NCI-H1048 (cell line): ENCODE data around the gene ITIH1.
"Not testable (repeated sequence)": the region's sequence is repeated elsewhere in the genome, so short reads cannot be mapped to it uniquely, and the experiment has no call there.

Source experiments
- DNase-seq: peaks from one replicate; lab custom pipeline; 2025; lab: John Stamatoyannopoulos, UW

The ITIH1 gene, protein sequence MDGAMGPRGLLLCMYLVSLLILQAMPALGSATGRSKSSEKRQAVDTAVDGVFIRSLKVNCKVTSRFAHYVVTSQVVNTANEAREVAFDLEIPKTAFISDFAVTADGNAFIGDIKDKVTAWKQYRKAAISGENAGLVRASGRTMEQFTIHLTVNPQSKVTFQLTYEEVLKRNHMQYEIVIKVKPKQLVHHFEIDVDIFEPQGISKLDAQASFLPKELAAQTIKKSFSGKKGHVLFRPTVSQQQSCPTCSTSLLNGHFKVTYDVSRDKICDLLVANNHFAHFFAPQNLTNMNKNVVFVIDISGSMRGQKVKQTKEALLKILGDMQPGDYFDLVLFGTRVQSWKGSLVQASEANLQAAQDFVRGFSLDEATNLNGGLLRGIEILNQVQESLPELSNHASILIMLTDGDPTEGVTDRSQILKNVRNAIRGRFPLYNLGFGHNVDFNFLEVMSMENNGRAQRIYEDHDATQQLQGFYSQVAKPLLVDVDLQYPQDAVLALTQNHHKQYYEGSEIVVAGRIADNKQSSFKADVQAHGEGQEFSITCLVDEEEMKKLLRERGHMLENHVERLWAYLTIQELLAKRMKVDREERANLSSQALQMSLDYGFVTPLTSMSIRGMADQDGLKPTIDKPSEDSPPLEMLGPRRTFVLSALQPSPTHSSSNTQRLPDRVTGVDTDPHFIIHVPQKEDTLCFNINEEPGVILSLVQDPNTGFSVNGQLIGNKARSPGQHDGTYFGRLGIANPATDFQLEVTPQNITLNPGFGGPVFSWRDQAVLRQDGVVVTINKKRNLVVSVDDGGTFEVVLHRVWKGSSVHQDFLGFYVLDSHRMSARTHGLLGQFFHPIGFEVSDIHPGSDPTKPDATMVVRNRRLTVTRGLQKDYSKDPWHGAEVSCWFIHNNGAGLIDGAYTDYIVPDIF

DNA sequence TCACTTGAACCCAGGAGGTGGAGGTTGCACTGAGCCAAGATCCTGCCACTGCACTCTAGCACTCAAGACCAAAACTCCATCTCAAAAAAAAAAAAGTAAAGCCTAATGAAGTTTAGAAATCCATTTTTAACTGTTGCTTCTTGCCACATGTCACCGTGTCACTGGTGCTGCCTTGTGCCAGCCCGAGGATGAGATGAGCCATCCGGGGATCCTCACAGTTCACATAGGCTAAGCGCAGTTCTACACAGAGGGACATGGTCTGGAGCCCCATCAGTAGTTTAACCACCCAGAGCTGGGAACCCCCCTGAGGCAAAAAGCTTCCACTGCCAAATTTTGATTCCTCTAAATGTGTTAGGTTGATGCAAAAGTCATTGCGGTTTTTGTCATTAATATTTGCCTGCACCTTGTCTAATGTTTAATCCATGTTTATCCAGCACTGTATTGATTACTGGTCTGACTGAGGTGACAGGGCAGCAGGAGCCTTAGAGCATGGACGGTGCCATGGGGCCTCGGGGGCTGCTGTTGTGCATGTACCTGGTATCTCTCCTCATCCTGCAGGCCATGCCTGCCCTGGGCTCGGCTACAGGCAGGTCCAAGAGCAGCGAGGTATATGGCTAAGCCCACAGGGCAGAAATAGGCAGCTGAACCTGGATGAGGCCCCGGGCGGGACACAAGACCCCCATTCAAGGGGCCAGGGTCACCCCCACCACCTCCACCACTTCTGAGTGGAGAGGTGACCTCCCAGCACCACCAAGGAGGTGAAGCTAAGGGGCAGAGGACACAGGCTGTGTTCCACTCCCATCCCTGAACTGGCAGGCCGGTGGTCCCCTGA is at the start of gene ITIH1:
Gene ITIH1, plus strand, starts transcription at position 473 of the 832 bp plus-strand sequence. Its CDS starts 17 bp downstream, at position 490.
- no peak for DNase-seq

DNA sequence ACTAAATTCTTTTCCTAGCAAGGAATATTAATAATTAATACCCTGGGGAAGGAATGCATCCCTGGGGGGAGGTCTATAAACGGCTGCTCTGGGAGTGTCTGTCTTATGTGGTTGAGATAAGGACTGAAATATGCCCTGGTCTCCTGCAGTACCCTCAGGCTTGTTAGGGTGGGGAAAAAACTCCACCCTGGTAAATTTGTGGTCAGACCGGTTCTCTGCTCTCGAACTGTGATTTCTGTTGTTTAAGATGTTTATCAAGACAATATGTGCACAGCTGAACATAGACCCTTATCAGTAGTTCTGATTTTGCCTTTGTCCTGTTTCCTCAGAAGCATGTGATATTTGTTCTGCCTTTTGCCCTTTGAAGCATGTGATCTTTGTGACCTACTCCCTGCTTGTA is 48.6 kb upstream of the ITIH1 start:
- DNase-seq: not testable (repeated sequence)

DNA sequence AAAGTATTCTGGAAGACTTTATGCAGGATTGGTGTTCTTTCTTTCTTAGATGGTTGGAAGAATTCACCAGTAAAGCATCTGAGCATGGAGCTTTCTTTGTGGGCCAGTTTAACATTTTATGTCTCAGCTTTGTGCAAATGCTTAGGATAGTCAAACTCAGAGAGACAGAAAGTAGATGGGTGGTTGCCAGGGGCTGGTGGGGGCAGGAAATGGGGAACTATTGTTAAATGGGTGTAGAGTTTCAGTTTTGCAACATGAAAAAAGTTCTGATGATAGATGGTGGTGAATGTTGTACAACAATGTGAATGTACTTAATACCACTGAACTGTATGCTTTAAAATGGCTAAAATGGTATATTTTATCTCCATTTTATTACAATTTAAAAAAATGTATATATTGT is 46.7 kb upstream of the ITIH1 start:
- DNase-seq: no peak

DNA sequence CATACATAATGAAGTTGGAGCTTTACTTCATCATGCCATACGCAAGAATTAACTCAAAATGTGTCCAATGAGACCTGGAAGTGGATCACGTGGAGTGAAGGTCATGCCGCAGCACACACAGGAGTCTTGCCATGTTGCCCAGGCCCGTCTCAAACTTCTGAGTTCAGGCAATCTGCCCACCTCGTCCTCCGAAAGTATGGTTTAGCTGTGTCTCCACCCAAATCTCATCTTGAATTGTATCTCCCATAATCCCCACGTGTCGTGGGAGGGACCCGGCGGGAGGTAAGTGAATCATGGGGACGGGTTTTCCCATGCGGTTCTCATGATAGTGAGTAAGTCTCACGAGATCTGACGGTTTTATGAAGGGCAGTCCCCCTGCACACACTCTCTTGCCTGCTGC is 45.8 kb upstream of the ITIH1 start:
- DNase-seq: no peak

DNA sequence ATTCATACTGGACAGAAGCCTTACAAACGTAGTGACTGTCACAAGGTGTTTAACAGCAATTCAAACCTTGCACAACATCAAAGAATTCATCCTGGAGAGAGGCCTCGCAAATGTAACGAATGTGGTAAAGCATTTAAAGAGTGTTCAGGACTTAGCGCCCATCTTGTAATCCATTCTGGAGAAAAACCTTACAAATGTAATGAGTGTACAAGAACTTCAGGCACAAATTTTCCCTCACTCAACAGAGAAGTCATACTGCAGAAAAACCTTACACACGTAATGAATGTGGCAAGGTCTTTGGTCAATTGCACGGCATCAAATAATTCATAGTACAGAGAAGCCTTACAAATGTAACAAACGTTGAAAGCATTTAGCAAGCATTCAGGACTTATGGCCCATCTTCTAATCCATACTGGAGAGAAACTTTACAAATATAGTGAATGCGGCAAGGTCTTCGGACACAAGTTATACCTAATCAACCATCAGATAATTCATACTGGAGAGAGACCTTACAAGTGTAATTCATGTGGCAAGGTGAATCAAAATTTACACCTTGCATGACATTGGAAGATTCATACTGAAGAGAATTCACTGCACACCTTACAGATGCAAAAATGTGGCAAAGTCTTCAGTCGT is 44.0 kb upstream of the ITIH1 start:
- DNase-seq: no peak

DNA sequence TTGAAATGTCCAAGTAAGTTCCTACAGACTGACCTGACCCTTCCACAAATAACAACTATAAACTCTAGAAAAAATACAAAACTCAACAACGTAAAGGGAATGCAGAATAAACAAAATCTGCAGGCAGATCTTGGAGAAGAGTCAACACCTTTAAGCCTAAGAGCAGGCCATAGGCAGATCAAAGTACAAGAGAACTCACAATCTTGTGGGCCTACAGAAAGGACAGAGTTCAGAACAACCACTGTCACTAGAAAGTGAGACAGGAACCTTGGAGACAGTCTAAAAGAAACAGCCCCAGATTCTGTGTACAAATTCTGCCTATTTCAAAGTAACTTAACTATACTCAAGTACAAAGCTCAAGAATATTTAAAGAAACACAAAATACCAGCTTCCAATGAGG is 37.7 kb upstream of the ITIH1 start:
- DNase-seq: no peak

DNA sequence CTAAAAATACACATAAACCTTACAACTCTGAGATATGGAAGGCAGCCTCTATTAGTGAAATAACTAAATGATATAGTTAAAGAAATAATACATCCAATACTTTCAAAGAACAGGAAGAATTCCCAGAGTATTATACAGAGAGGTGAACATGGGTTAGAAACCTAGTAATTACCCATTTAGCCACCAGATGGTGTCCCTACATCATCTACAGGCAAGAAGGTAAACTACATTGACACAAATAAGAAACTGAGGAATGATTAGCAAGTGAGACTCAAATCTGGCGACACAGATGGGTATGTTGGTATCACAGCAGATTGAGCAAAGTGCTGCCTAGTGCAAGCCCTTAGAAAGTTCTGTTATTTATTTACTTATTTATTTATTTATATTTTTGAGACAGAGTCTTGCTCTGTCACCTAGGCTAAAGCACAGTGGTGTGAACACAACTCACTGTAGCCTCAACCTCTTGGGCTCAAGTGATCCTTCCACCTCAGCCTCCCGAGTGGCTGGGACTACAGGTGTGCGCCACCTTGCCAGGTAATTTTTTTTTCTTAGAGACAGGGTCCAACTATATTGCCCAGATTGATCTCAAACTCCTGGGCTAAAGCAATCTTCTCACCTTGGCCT is 34.9 kb upstream of the ITIH1 start:
- DNase-seq: no peak

DNA sequence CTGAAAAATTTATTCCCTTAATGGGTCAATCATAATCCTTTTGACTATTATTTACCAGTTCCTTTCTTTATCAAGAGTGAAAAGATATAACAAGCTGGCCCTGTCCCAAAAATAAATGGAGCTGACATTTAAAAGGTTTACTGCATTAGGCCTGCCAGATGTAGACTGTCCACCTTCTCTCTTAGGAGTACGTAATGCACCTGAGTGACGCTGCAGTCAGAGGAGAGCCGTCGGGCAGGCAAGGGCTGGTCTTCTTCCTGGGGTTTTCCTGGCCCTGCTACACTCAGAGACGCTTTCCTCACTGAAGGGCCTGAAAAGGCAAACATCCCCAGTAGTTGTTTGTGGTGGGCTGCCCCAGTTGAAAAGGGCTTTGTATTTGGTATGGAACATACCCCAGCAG is 34.2 kb upstream of the ITIH1 start:
- DNase-seq: no peak

DNA sequence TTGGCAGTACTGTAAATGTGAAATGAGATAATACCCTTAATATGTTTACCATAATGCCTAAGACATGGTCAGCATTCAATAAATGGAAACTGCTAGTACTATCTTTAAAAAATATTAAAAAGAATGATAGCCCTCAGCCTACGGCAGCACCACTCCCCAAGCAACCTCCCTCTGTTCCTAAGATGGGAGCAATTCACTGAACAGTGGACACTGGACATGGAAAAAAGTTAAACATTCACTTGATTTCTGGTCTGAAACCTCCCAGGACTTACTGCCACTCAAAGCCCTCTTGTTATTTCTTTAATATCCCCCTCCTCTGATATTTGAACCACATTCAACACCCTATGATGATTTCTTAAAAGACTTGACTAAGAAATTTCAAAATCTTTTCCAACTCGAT is 33.7 kb upstream of the ITIH1 start:
- no peak for DNase-seq

DNA sequence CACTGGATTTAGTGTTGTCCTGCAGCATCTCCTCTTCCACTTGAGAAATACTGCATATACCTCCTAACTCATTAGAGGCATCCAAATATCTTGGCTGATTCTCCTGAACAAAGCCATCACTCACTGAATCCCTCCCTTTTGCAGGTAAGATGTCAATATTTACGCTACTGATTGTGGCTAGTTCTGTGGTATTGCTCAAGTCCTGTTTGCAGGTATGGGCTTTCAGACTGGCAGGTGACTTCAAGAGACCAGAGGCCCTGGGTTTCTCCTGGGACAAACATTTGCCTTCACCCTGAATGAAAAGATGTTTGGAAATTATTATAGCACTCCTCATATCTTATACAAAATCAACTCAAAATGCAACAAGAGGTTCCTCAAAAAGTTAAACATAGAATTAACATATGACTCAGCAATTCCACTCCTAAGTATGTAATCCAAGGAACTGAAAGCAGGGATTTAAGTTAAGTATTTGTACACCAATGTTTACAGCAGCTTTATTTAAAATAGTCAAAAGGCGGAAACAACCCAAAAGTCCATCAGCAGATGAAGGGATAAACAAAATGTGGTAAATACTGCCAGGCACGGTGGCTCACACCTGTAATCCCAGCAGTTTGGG is 25.2 kb upstream of the ITIH1 start:
- no peak for DNase-seq

DNA sequence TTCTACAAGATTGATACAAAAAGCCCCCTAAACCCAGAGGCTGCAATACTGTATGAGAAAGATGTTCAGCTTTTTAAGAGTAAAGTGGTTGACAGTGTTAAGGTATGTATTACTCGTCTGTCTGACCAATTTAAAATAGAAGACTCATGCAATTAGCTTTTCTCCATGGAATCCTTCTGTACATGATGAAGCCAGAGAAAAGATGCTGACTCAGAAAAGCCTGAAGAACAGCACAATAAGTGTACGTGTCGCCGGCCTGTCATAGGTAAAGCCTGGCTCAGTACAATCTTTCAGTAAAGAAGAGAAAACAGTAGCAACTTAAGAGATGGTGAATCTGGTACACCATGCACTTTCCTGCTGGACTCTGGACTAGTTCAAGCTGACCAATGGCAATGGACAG is 23.0 kb upstream of the ITIH1 start:
- no peak for DNase-seq

DNA sequence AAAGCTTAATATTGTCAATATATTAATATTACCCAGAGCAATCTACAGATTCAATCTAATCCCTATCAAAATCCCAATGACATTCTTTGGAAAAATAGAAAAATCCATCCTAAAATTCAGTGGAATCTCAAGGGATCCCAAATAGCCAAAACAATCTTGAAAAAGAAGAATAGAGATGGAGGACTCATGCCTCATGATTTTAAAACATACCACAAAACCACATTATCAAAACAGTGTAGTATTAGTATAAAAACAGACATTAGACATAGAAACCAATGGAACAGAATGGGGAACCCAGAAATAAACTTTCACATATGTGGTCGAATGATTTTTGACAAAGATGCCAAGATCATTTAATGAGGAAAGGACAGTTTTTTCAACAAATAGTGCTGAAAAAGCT is 21.3 kb upstream of the ITIH1 start:
- no peak for DNase-seq

DNA sequence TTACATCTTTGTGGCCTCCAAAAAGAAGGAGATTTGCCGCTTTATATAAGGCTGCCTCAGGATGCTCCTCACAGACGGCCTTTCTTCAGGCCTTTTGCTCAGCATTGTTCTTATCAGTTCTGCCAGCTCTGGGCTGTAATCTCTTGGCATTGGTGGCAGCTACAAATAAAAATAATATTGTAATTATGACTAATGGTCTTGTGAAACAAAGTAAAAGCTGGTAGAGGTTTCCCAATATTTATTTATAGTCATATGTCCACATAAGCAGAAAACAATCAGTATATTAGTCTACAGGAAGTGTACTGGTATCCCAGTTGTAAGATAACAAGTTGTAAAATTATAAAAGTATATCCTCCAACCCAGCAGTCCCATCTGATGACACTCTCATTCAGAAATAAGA is 13.9 kb upstream of the ITIH1 start:
- no peak for DNase-seq

DNA sequence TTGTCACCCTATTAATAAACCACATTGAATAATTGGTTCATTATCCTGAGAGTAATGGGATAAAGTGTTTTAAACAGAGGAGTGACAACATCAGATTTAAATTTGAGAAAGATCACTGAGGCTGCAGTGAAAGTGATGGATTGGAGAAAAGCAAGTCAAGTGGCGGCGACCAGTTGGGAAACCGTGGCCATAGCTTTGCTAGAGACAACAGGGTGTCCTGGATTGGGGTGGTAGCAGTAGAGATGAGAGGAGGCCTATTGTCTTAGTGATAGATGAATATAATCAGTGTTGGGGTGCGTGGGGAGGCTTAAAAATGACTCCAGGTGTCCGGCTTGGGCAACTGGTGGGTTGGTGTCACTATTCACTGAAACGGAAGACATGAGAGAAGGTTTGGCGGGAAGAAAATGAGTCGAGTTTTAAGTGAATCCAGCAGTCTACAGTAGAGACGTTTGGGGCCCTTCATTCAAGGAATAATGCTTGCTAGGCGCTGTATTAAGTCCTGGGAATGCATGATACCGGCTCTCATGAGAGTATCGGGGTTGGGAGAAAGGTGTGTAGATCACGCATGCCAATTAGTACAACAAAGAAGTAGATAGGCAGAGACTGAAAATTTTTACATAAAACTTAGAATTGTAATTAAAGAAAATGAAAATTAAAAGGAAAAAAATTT is 7.5 kb upstream of the ITIH1 start:
- DNase-seq: no peak

DNA sequence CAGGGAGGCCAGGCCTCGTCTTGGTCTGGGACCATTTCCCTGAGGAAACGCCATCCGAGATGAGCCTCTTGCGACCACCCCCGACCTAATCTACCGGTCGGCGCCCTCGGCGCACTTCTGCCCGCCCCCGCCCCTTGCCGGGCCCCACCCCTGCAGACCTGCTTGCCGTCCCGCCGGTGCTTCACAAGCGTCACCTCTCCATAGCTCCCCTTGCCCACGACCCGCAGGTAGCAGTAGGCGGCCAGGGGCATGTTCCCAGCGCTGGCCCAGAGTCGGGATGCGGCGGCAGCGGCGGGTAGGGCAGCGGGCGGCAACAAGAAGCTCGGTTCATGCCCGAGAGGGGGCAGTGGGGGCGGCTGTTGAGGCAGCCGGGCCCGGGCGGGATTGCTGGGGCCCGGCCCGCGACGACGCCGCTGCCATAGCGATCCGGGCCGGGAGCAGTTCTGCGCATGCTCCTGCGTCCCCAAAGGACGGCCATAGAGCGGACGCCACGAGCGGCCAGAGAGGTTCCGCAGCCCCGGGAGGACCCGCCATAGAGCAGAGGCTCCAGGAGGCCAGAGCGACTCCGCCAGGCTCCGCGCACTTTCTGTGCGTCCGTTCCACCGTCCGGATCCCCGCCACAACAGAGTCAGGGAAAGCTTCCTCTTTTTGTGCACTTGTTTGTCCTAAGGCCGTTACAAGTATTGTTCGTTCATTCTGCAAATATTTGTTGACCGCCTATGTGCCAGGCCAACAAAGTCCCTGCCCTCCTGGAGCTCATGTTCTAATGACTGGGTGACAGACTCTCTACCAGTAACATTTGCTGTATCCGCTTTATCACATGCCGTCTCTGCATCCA is 6.7 kb upstream of the ITIH1 start, which contains the start of gene NEK4:
Gene NEK4, minus strand, starts transcription at position 445 of the 838 bp plus-strand sequence. Its CDS starts 194 bp downstream, at position 251.
- peak; percentile 78 for DNase-seq

DNA sequence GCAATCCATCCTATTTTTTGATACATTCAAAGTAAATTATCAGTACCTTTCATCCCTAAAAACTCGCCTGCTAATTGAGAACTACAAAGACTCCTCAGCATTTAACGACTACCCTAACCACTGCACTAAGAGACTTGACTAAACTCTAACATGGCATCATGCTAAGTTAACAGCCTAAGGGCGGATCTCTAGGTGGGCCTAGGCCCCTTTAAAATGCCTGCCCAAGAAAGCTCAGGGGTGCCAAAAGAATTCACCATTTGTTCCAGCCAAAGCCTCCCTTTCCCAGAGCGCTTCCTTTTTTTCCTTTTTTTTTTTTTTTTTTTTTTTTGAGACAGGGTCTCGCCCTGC is 6.1 kb upstream of the ITIH1 start:
- DNase-seq: no peak

DNA sequence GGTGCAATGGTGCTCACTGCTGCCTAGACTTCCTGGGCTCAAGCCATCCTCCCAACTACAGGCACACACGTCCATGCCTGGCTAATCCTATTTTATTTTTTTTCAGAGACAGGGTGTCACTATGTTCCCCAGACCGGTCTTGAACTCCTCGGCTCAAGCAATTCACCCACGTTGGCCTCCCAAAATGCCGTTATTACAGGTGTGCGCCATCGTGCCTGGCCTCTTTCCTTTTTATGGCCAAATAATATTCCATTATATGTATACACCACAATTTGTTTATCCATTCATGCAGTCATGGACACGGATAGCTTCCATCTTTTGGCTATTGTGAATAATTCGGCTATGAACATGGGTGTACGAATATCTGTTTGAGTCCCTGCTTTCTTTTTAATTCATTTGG is 5.7 kb upstream of the ITIH1 start:
- DNase-seq: no peak

DNA sequence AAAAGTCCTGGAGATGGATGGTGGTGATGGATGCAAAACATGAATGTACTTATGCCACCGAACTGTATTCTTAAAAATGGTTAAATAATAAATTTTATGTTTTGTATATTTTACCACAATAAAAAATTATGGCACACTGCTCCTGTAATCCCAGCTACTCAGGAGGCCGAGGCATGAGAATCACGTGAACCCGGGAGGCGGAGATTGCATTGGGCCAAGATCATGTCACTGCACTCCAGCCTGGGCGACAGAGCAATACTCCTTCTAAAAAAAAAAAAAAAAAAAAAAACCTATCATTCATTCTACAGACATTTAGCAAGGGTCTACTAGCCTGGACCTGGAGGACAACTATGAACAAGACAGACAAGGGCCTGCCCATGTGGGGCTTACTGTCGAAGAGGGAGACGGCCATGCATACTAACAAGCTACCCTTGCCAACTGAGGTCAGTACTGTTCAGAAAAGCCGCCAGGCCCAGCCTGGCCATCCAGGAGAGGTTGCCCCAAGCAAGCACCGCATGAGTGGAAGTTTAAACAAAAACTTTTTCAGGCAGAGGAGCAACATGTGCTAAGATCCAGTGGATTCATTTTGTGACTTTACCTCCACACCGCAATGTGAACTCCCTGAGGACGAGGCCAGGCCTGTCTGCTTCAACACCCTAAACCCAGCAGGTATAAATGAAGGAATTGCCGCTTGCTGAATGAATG is 3.9 kb upstream of the ITIH1 start:
- no peak for DNase-seq
